Measurements from ENCODE around the gene PSMD14. TPM values are rescaled to one million over a fixed set of nuclear protein-coding genes. Genes with fewer than 3 reads are reported as not detected.

PSMD14 gene
- total RNA-seq, 2 donors from 2014 or later, result 100 to 106 TPM

DNA sequence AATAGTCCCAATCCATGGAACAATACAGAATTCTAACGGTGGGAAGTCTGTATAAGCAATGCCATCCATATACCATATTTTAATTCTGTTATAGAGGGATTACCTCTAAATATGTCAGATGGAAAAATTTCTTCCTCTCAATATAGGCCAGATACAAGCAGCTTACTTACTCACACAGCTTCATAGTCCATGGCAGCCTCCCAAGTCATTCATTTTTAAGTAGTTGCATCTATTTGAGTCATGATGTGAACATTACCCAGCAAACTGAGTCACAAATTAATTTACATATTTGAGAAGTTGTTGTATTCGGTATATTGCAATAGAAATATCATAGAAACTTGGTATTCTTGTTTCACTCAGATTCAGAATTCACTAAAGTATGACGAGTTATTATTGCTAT lies 128.2 kb downstream of the PSMD14 start:
- no peaks in the 10 kb centered on the region for H3K9me3 Mint-ChIP-seq
- no peaks in the 10 kb centered on the region for H3K4me1 Mint-ChIP-seq (ENCODE audit: low read depth in 2 of 2)
- no peak overlapping the region for H3K27ac Mint-ChIP-seq
- H3K27me3 Mint-ChIP-seq, result peaks cover 31 to 47% of the 10 kb centered on the region in 2 donors
- ATAC-seq, result no peak
- DNase-seq (ENCODE audit: low spot score), result no peak
- no peaks in the 10 kb centered on the region for H3K36me3 Mint-ChIP-seq
- H3K4me3 Mint-ChIP-seq, result no peak overlapping the region

DNA sequence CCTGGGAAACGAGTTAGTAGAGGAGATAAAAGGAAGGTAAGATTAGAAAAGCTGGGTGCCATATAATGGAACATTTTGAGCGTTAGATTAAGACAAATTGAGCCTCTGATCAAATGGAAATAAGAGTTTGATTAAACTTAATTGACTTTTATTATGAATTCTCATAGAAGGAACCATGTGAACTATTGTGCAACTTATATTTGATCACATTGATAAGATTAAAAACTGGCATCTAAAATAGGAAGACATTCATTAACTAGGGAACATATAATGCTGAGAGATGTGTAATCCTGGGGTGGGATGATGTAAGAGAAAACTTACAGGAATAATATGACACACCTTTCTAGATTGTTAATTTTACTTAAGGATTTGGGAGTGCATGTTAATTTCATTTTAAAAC lies 130.4 kb downstream of the PSMD14 start:
- H3K9me3 Mint-ChIP-seq, result no peaks in the 10 kb centered on the region
- H3K4me3 Mint-ChIP-seq, result no peak overlapping the region
- no peak for ATAC-seq
- no peak for DNase-seq (ENCODE audit: low spot score)
- H3K4me1 Mint-ChIP-seq (ENCODE audit: low read depth in 2 of 2), result no peaks in the 10 kb centered on the region
- H3K27ac Mint-ChIP-seq, result no peak overlapping the region
- no peaks in the 10 kb centered on the region for H3K36me3 Mint-ChIP-seq
- H3K27me3 Mint-ChIP-seq, result peaks cover 25 to 41% of the 10 kb centered on the region in 2 donors

DNA sequence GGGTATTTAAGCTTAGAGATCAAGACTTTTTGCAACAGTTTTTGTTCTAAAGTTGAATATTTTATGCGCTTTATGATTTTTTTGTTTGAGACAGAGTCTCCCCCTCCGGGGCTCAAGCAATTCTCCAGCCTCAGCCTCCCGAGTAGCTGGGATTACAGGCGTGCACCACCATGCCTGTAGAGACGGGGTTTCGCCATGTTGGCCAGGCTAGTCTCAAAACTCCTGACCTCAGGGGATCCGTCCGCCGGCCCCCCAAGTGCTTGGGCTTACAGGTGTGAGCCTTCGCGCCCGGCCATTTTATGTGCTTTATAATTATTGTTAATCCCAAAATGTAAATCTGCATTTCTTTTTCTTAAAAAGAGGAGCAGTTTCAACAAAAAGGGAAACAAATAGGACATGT lies 136.9 kb downstream of the PSMD14 start:
- H3K9me3 Mint-ChIP-seq, result no peaks in the 10 kb centered on the region
- H3K27ac Mint-ChIP-seq, result no peak overlapping the region
- ATAC-seq, result no peak
- DNase-seq (ENCODE audit: low spot score), result no peak
- H3K36me3 Mint-ChIP-seq, result no peaks in the 10 kb centered on the region
- no peaks in the 10 kb centered on the region for H3K4me1 Mint-ChIP-seq (ENCODE audit: low read depth in 2 of 2)
- no peak overlapping the region for H3K4me3 Mint-ChIP-seq
- peaks cover 15 to 31% of the 10 kb centered on the region in 2 donors for H3K27me3 Mint-ChIP-seq

DNA sequence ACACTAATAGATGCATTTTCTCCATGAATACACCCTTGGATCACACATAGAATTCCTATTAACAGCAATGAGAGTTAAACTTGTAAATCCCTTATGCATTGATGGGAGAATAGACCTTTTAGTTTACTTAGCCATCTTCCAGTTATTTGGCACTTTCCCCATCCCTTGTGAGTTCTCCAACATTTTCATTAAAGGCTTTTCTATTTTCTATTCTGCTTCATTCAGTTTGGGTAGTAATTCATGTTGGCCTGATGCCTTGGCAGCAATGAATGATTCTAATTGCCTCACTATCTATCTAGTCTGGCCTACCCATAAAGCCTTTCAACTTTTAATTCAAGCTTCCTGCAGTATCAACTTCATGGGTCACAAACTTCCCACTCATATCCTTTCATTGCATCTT lies 140.2 kb downstream of the PSMD14 start:
- ATAC-seq, result no peak
- H3K4me3 Mint-ChIP-seq, result no peak overlapping the region
- no peaks in the 10 kb centered on the region for H3K4me1 Mint-ChIP-seq (ENCODE audit: low read depth in 2 of 2)
- H3K27me3 Mint-ChIP-seq, result peaks cover 17 to 25% of the 10 kb centered on the region in 2 donors
- no peaks in the 10 kb centered on the region for H3K9me3 Mint-ChIP-seq
- H3K27ac Mint-ChIP-seq, result no peak overlapping the region
- no peak for DNase-seq (ENCODE audit: low spot score)
- H3K36me3 Mint-ChIP-seq, result no peaks in the 10 kb centered on the region

Other genes starting within 250 kb of the PSMD14 start
- 100 to 1,000 TPM; 346 to 459 TPM for gene TANK, start 148.0 kb upstream of the PSMD14 start, total RNA-seq
- under 1 TPM in 1 of 2 donors, not detected in 1; 0.05 TPM for gene TBR1, start 107.9 kb downstream of the PSMD14 start, total RNA-seq

Measured in natural killer cell treated with Interleukin-12 subunit alpha and Interleukin-12 subunit beta and Interleukin-15 and Interleukin-18, amount 100 ng/mL, for 72 hours (primary cell).